ENCODE data around the gene PDE4B. TPM values are rescaled to one million over a fixed set of nuclear protein-coding genes. Genes with fewer than 3 reads are reported as not detected.

Gene PDE4B
- polyA plus RNA-seq, 1 donor (not counting 4 experiments of a cell fraction or from before 2014, with no cell fraction given): 0.29 TPM

GRCh38 chr1:66084442-66084841, 291.7 kb downstream of the PDE4B start:
- Histone ChIP-seq H3K9me1 (ENCODE audit: control insufficient read depth, extremely low read depth, insufficient read depth, low read length) (no peaks in the 10 kb centered on the region), H3K79me2 (ENCODE audit: control insufficient read depth, insufficient read depth, low read length) (no peaks in the 10 kb centered on the region), H3K4me3 (ENCODE audit: control insufficient read depth in 2 of 3, extremely low read depth in 1 of 3, insufficient read depth in 2 of 3, low read depth in 1 of 3, low read length in 3 of 3) (no peak overlapping the region), H3K9me3 (ENCODE audit: control insufficient read depth, low read depth, low read length) (no peaks in the 10 kb centered on the region), H3K36me3 (ENCODE audit: control insufficient read depth in 2 of 2, extremely low read depth in 1 of 2, insufficient read depth in 2 of 2, low read length in 2 of 2) (no peaks in the 10 kb centered on the region), H2AFZ (ENCODE audit: control insufficient read depth, low read length) (no peak overlapping the region), H3K4me2 (ENCODE audit: control insufficient read depth, extremely low read depth, insufficient read depth, low read depth, low read length) (no peak overlapping the region), H3K27me3 (ENCODE audit: control insufficient read depth, extremely low read depth, insufficient read depth, low read length) (no peaks in the 10 kb centered on the region), H3K9ac (ENCODE audit: control insufficient read depth, extremely low read depth, insufficient read depth, low read length) (no peak overlapping the region), H3K4me1 (ENCODE audit: control insufficient read depth, extremely low read depth, insufficient read depth, low read length) (no peaks in the 10 kb centered on the region), H4K20me1 (ENCODE audit: control insufficient read depth, extremely low read depth, insufficient read depth, low read length) (no peaks in the 10 kb centered on the region), H3K27ac (ENCODE audit: control insufficient read depth, insufficient read depth, low read length) (no peak overlapping the region)
- DNase-seq (ENCODE audit: low read depth, low spot score): no peak
- dilution Hi-C loops (cut with MboI; ENCODE audit: extremely low pct_ligation_motif_present, low sequenced_read_pairs): no loop called here
- no peak for FAIRE-seq
- no peak for TF ChIP-seq EZH2 (IDR thresholded peaks at IDR 0.05; ENCODE audit: low read length)
- TF ChIP-seq CTCF (optimal IDR thresholded peaks at IDR 0.05 in 1 of 3, IDR thresholded peaks at IDR 0.05 in 1 of 3, conservative IDR thresholded peaks at IDR 0.05 in 1 of 3; ENCODE audit: extremely low read depth in 1 of 3, insufficient read depth in 2 of 3, low read length in 3 of 3): no peak

GRCh38 chr1:66085600-66085999, 292.9 kb downstream of the PDE4B start:
- H3K4me1 ChIP-seq (ENCODE audit: control insufficient read depth, extremely low read depth, insufficient read depth, low read length): no peaks in the 10 kb centered on the region
- no peaks in the 10 kb centered on the region for H3K27me3 ChIP-seq (ENCODE audit: control insufficient read depth, extremely low read depth, insufficient read depth, low read length)
- H3K9me3 ChIP-seq (ENCODE audit: control insufficient read depth, low read depth, low read length): no peaks in the 10 kb centered on the region
- H3K27ac ChIP-seq (ENCODE audit: control insufficient read depth, insufficient read depth, low read length): no peak overlapping the region
- H3K79me2 ChIP-seq (ENCODE audit: control insufficient read depth, insufficient read depth, low read length): no peaks in the 10 kb centered on the region
- H3K4me2 ChIP-seq (ENCODE audit: control insufficient read depth, extremely low read depth, insufficient read depth, low read depth, low read length): no peak overlapping the region
- no peak overlapping the region for H3K9ac ChIP-seq (ENCODE audit: control insufficient read depth, extremely low read depth, insufficient read depth, low read length)
- H4K20me1 ChIP-seq (ENCODE audit: control insufficient read depth, extremely low read depth, insufficient read depth, low read length): no peaks in the 10 kb centered on the region
- dilution Hi-C loops (cut with MboI; ENCODE audit: extremely low pct_ligation_motif_present, low sequenced_read_pairs): no loop called here
- no peak for DNase-seq (ENCODE audit: low read depth, low spot score)
- no peaks in the 10 kb centered on the region for H3K36me3 ChIP-seq (ENCODE audit: control insufficient read depth in 2 of 2, extremely low read depth in 1 of 2, insufficient read depth in 2 of 2, low read length in 2 of 2)
- no peak overlapping the region for H2AFZ ChIP-seq (ENCODE audit: control insufficient read depth, low read length)
- no peaks in the 10 kb centered on the region for H3K9me1 ChIP-seq (ENCODE audit: control insufficient read depth, extremely low read depth, insufficient read depth, low read length)
- no peak overlapping the region for H3K4me3 ChIP-seq (ENCODE audit: control insufficient read depth in 2 of 3, extremely low read depth in 1 of 3, insufficient read depth in 2 of 3, low read depth in 1 of 3, low read length in 3 of 3)
- no peak for TF ChIP-seq EZH2 (IDR thresholded peaks at IDR 0.05; ENCODE audit: low read length)
- no peak for TF ChIP-seq CTCF (optimal IDR thresholded peaks at IDR 0.05 in 1 of 3, IDR thresholded peaks at IDR 0.05 in 1 of 3, conservative IDR thresholded peaks at IDR 0.05 in 1 of 3; ENCODE audit: extremely low read depth in 1 of 3, insufficient read depth in 2 of 3, low read length in 3 of 3)
- FAIRE-seq: no peak

All from keratinocyte (primary cell).